Measurements from ENCODE around the gene RANBP3.
"Not testable (repeated sequence)": the region's sequence is repeated elsewhere in the genome, so short reads cannot be mapped to it uniquely, and the experiment has no call there.

Gene RANBP3

GRCh38 chr19:5899728-5900526 is 78.0 kb downstream of the RANBP3 start:
- DNase-seq, result no peak

GRCh38 chr19:5897189-5897969 is 80.6 kb downstream of the RANBP3 start:
- no peak for DNase-seq

- no peak for DNase-seq
Observed at GRCh38 chr19:5896365-5897076, 81.4 kb downstream of the RANBP3 start.

GRCh38 chr19:5895890-5896289 is 82.0 kb downstream of the RANBP3 start:
- no peak for DNase-seq

- DNase-seq, result no peak
Observed at GRCh38 chr19:5895409-5895808, 82.5 kb downstream of the RANBP3 start.

- DNase-seq, result no peak
Observed at GRCh38 chr19:5894704-5895349, 83.1 kb downstream of the RANBP3 start.

GRCh38 chr19:5893907-5894703 is 83.8 kb downstream of the RANBP3 start:
- no peak for DNase-seq

- no peak for DNase-seq
Observed at GRCh38 chr19:5893296-5893903, 84.5 kb downstream of the RANBP3 start.

- no peak for DNase-seq
Observed at GRCh38 chr19:5892772-5893275, 85.1 kb downstream of the RANBP3 start.

GRCh38 chr19:5891938-5892771 is 85.8 kb downstream of the RANBP3 start:
- DNase-seq, result no peak

- DNase-seq, result no peak
Observed at GRCh38 chr19:5891572-5891937, 86.4 kb downstream of the RANBP3 start.

GRCh38 chr19:5890099-5890498 is 87.8 kb downstream of the RANBP3 start:
- no peak for DNase-seq

- no peak for DNase-seq
Observed at GRCh38 chr19:5889288-5889971, 88.5 kb downstream of the RANBP3 start.

GRCh38 chr19:5884065-5884811 is 93.7 kb downstream of the RANBP3 start:
- not testable (repeated sequence) for DNase-seq

GRCh38 chr19:5883157-5883873 is 94.6 kb downstream of the RANBP3 start:
- DNase-seq, result not testable (repeated sequence)

- no peak for DNase-seq
Observed at GRCh38 chr19:5882421-5882968, 95.4 kb downstream of the RANBP3 start.

- DNase-seq, result peak; percentile 10
Observed at GRCh38 chr19:5881543-5882299, 96.2 kb downstream of the RANBP3 start.

Data from DMS153 (cell line).